GM18519 (cell line): ENCODE measurements around the gene UPK3B.
"Not testable (repeated sequence)": the region's sequence is repeated elsewhere in the genome, so short reads cannot be mapped to it uniquely, and the experiment has no call there.

Experiments used
- ATAC-seq: cut with Tn5 transposase; IDR thresholded peaks from one replicate; pipeline ENCODE4 v1.9.1; 2021; ENCODE audit warnings: mild to moderate bottlenecking, moderate library complexity; ENCODE audit not compliant: unreplicated experiment, low FRiP score

The UPK3B gene

GRCh38 chr7:76509931-76510877 lies at the start of gene UPK3B:
TSS of gene UPK3B (plus strand) at chr7:76510552. CDS start at chr7:76510653, 101 bp downstream.
- ATAC-seq: no peak

GRCh38 chr7:76460767-76461166 lies 49.6 kb upstream of the UPK3B start:
- ATAC-seq: not testable (repeated sequence)

GRCh38 chr7:76461464-76462101 lies 48.8 kb upstream of the UPK3B start, which contains the start of gene DTX2:
TSS of gene DTX2 (plus strand) at chr7:76461709. CDS start at chr7:76480510, 18,801 bp downstream.
- peak; percentile 96 for ATAC-seq

- not testable (repeated sequence) for ATAC-seq
Observed at GRCh38 chr7:76462271-76462882, 48.0 kb upstream of the UPK3B start.

GRCh38 chr7:76464959-76465358 lies 45.4 kb upstream of the UPK3B start:
- not testable (repeated sequence) for ATAC-seq

- ATAC-seq: not testable (repeated sequence)
Observed at GRCh38 chr7:76465950-76466349, 44.4 kb upstream of the UPK3B start.

- not testable (repeated sequence) for ATAC-seq
Observed at GRCh38 chr7:76467743-76468404, 42.5 kb upstream of the UPK3B start.

- not testable (repeated sequence) for ATAC-seq
Observed at GRCh38 chr7:76471556-76472221, 38.7 kb upstream of the UPK3B start.

- ATAC-seq: not testable (repeated sequence)
Observed at GRCh38 chr7:76473097-76473496, 37.3 kb upstream of the UPK3B start.

GRCh38 chr7:76476280-76476679 lies 34.1 kb upstream of the UPK3B start:
- ATAC-seq: not testable (repeated sequence)

GRCh38 chr7:76476742-76477474 lies 33.4 kb upstream of the UPK3B start:
- not testable (repeated sequence) for ATAC-seq

- ATAC-seq: not testable (repeated sequence)
Observed at GRCh38 chr7:76479628-76480027, 30.7 kb upstream of the UPK3B start.

- ATAC-seq: not testable (repeated sequence)
Observed at GRCh38 chr7:76480403-76481253, 29.7 kb upstream of the UPK3B start.

- not testable (repeated sequence) for ATAC-seq
Observed at GRCh38 chr7:76482660-76483059, 27.7 kb upstream of the UPK3B start.

GRCh38 chr7:76483081-76483480 lies 27.3 kb upstream of the UPK3B start:
- ATAC-seq: not testable (repeated sequence)

- ATAC-seq: not testable (repeated sequence)
Observed at GRCh38 chr7:76484456-76484855, 25.9 kb upstream of the UPK3B start.

GRCh38 chr7:76485822-76486610 lies 24.3 kb upstream of the UPK3B start:
- ATAC-seq: peak; percentile 6
